HCT116 (cell line): ENCODE results near the gene CCL24. TPM values are rescaled to one million over a fixed set of nuclear protein-coding genes. Genes with fewer than 3 reads are reported as not detected.

ENCODE experiments used
- ATAC-seq: fragments of 200-7000 bp; cut with Tn5 transposase; 2 replicates; pipeline ENCODE4 v1.9.1; 2020; ENCODE audit warnings: mild to moderate bottlenecking, moderate library complexity
- BruUV-seq: library from RNA; stranded (reverse); fragments of 400-500 nt; replicated peaks from 2 replicates; lab custom pipeline; 2021; lab: Mats Ljungman, UMichigan
- CTCF ChIA-PET: fragments of 300-600 bp; sonication (Branson Sonifier 250); formaldehyde crosslinking; loops from one replicate; lab custom pipeline; 2021; ENCODE audit warnings: antibody characterized with exemption; lab: Charles Lee
- POLR2A ChIA-PET: fragments of 300-600, 350-600 bp; sonication (Branson Sonifier 250); formaldehyde crosslinking; loops from one replicate; lab custom pipeline; 2021; ENCODE audit warnings: antibody characterized with exemption; lab: Charles Lee
- RAD21 ChIA-PET, 2 experiments: fragments of 300-600 bp; sonication (Branson Sonifier 250); formaldehyde crosslinking; loops; one replicate each; lab custom pipeline; 2023; ENCODE audit warnings: low total read pairs in 2 of 2; ENCODE audit not compliant: uncharacterized antibody in 2 of 2, unreplicated experiment in 2 of 2, low non-redundant PET in 1 of 2; lab: Charles Lee
- DNase-seq: peaks from one replicate; pipeline ENCODE4 v3.0.0-alpha.2; 2010; ENCODE audit warnings: low read depth, low spot score
- H2AFZ ChIP-seq: fragments of 200-600 bp; shearing (Covaris generic), sonication (generic); 2 replicates; pipeline ENCODE4 v1.6.1; 2017; ENCODE audit warnings: low read depth, mixed run types, mixed read lengths, antibody characterized with exemption, low read length; ENCODE audit not compliant: poor library complexity, severe bottlenecking
- H3K27ac ChIP-seq: 2 replicates; pipeline ENCODE4 v1.5.1; 2012; ENCODE audit warnings: low read depth, low read length
- H3K27me3 ChIP-seq: fragments of 200-600 bp; sonication (generic); 2 replicates; pipeline ENCODE4 v1.6.1; 2016; ENCODE audit warnings: mixed run types, low read length, mixed read lengths; ENCODE audit not compliant: insufficient read depth
- H3K36me3 ChIP-seq, 2 experiments: fragments of 200-500 bp in 1 of 2; fragments of 200-600 bp in 1 of 2; sonication (Bioruptor generic) in 1 of 2; sonication (generic) in 1 of 2; 2 replicates each; pipeline versions ENCODE4 v1.5.1 to v1.6.1; 2014 to 2016; ENCODE audit warnings: low read length in 2 of 2, inconsistent platforms in 1 of 2, mixed read lengths in 1 of 2, mixed run types in 1 of 2; ENCODE audit not compliant: insufficient read depth in 2 of 2, control insufficient read depth in 1 of 2
- H3K4me1 ChIP-seq, 2 experiments: fragments of 200-600 bp in 1 of 2; sonication (generic) in 1 of 2; 2 replicates each; pipeline versions ENCODE4 v1.5.1 to v1.6.1; 2012 to 2017; ENCODE audit warnings: low read length in 2 of 2, inconsistent platforms in 1 of 2, mild to moderate bottlenecking in 1 of 2, mixed read lengths in 1 of 2, mixed run types in 1 of 2, moderate library complexity in 1 of 2; ENCODE audit not compliant: insufficient read depth in 2 of 2, control insufficient read depth in 1 of 2
- H3K4me2 ChIP-seq: fragments of 200-600 bp; sonication (generic); 2 replicates; pipeline ENCODE4 v1.6.1; 2017; ENCODE audit warnings: mixed run types, low read length, mixed read lengths
- H3K4me3 ChIP-seq, 2 experiments: fragments of 200-600 bp in 1 of 2; sonication (generic) in 1 of 2; replicated peaks in 1 of 2; 2 replicates each; pipeline ENCODE4 v1.5.1; 2011 to 2016; ENCODE audit warnings: low read length in 2 of 2, control low read depth in 1 of 2, low read depth in 1 of 2, mild to moderate bottlenecking in 1 of 2, mixed read lengths in 1 of 2, mixed run types in 1 of 2
- H3K79me2 ChIP-seq: fragments of 200-600 bp; sonication (generic); 2 replicates; pipeline ENCODE4 v1.6.1; 2017; ENCODE audit warnings: mild to moderate bottlenecking, mixed run types, low read length, moderate library complexity, mixed read lengths; ENCODE audit not compliant: insufficient read depth
- H3K9ac ChIP-seq: fragments of 200-600 bp; sonication (generic); 2 replicates; pipeline ENCODE4 v1.6.1; 2016; ENCODE audit warnings: low read length, mixed read lengths
- H3K9me2 ChIP-seq: fragments of 200-600 bp; sonication (generic), shearing (Covaris generic); 2 replicates; pipeline ENCODE4 v1.6.1; 2017; ENCODE audit warnings: mixed run types, mild to moderate bottlenecking, moderate library complexity; ENCODE audit not compliant: insufficient read depth
- H3K9me3 ChIP-seq, 2 experiments: fragments of 200-500 bp in 1 of 2; fragments of 200-600 bp in 1 of 2; sonication (Bioruptor generic) in 1 of 2; sonication (generic) in 1 of 2; 2 replicates each; pipeline ENCODE4 v1.6.1; 2014 to 2017; ENCODE audit warnings: low read length in 2 of 2, mixed read lengths in 2 of 2, inconsistent platforms in 1 of 2, low read depth in 1 of 2, mild to moderate bottlenecking in 1 of 2, mixed run types in 1 of 2, moderate library complexity in 1 of 2; ENCODE audit not compliant: control insufficient read depth in 1 of 2, insufficient read depth in 1 of 2
- H4K20me1 ChIP-seq: fragments of 200-600 bp; sonication (generic), shearing (Covaris generic); 2 replicates; pipeline ENCODE4 v1.6.1; 2017; ENCODE audit warnings: mixed run types, mild to moderate bottlenecking, moderate library complexity; ENCODE audit not compliant: insufficient read depth
- ATF3 ChIP-seq: IDR thresholded peaks from 2 replicates; pipeline ENCODE4 v1.6.1; 2012
- CBX3 ChIP-seq: IDR thresholded peaks from 2 replicates; pipeline ENCODE4 v1.6.1; 2012; ENCODE audit warnings: low read depth
- POLR2AphosphoS5 ChIP-seq: IDR thresholded peaks from 2 replicates; pipeline ENCODE4 v1.6.1; 2011; ENCODE audit warnings: mild to moderate bottlenecking, low read depth, low read length, moderate library complexity
- RAD21 ChIP-seq: IDR thresholded peaks from 2 replicates; pipeline ENCODE4 v1.6.1; 2012; ENCODE audit warnings: low read depth, mild to moderate bottlenecking
- TCF7L2 ChIP-seq: IDR thresholded peaks from 2 replicates; pipeline ENCODE4 v1.7.0; 2011; ENCODE audit warnings: borderline replicate concordance, inconsistent platforms; ENCODE audit not compliant: insufficient read depth, insufficient read length; ENCODE audit errors: extremely low read depth
- ZNF274 ChIP-seq: fragments of 200-500 bp; sonication (Bioruptor generic); IDR thresholded peaks from 2 replicates; pipeline ENCODE4 v1.6.1; 2014; ENCODE audit warnings: mild to moderate bottlenecking, low read depth, low read length, inconsistent platforms
- intact Hi-C: fragments of 100-400 bp; cut with micrococcal nuclease; formaldehyde crosslinking; loops from 2 replicates; pipeline ENCODE4 v1.10.0; 2022
- total RNA-seq: library from RNA; stranded (reverse); gene quantifications from one replicate; pipeline ENCODE4 v1.2.1, GENCODE V29; 2021; ENCODE audit not compliant: unreplicated experiment

The CCL24 gene
- total RNA-seq, 1 experiment from 2014 or later = not detected

- H3K9me3 ChIP-seq = peaks cover 0 to 7% of the 10 kb centered on the region in 2 experiments; a peak in 1 of 4 replicates
- no peaks in the 10 kb centered on the region for H3K4me1 ChIP-seq
- H3K9me2 ChIP-seq = no peaks in the 10 kb centered on the region
- no peaks in the 10 kb centered on the region for H3K36me3 ChIP-seq
- CTCF ChIA-PET = interaction anchor here (0.7 kb wide), 1 partner anchor 212 kb away, joined by 3 read pairs; no protein-coding TSS in a partner anchor
- no peaks in the 10 kb centered on the region for H4K20me1 ChIP-seq
- no peaks in the 10 kb centered on the region for H3K79me2 ChIP-seq
- H3K27ac ChIP-seq = no peak overlapping the region
- H2AFZ ChIP-seq = no peak overlapping the region
- intact Hi-C loops = no loop called here
- BruUV-seq = no TSS peak
- H3K27me3 ChIP-seq = no peaks in the 10 kb centered on the region
- no peak overlapping the region for H3K4me3 ChIP-seq
- DNase-seq (no peak), ATAC-seq (no peak)
- no peak overlapping the region for H3K9ac ChIP-seq
- POLR2A ChIA-PET = no interaction called here
- H3K4me2 ChIP-seq = no peak overlapping the region
- TF ChIP-seq ZNF274 (no peak), RAD21 (no peak), TCF7L2 (no peak)
- RAD21 ChIA-PET = no interaction called here
These were observed 5.5 kb downstream of the CCL24 start for GRCh38 chr7:75808106-75808505.

- ATAC-seq = no peak
- intact Hi-C loops = no loop called here
- Histone ChIP-seq H3K9me2 (no peaks in the 10 kb centered on the region), H3K4me2 (no peak overlapping the region), H3K27me3 (no peaks in the 10 kb centered on the region), H4K20me1 (no peaks in the 10 kb centered on the region), H3K36me3 (no peaks in the 10 kb centered on the region), H3K79me2 (no peaks in the 10 kb centered on the region), H3K4me3 (no peak overlapping the region), H3K27ac (no peak overlapping the region), H3K9me3 (peaks cover 0 to 7% of the 10 kb centered on the region in 2 experiments; a peak in 1 of 4 replicates), H3K4me1 (no peaks in the 10 kb centered on the region), H2AFZ (no peak overlapping the region), H3K9ac (no peak overlapping the region)
- DNase-seq = no peak
- no TSS peak for BruUV-seq
- ChIA-PET RAD21 (no interaction called here), POLR2A (no interaction called here), CTCF (no interaction called here)
- TF ChIP-seq ATF3 = no peak
- no peak for TF ChIP-seq CBX3
- TF ChIP-seq POLR2AphosphoS5 = no peak
These were observed 6.2 kb downstream of the CCL24 start for GRCh38 chr7:75807452-75807851.
